IPS-18c (cell line): ENCODE results near the gene SLC12A8.
A peak's percentile ranks its signal among the peaks of the same experiment; 100 is the strongest.

Experiments used
- H3K4me3 ChIP-seq: 2 replicates; pipeline ENCODE4 v1.7.0; 2013; ENCODE audit warnings: low read depth, mild to moderate bottlenecking, low read length, moderate library complexity; ENCODE audit not compliant: insufficient read depth
- H3K9me3 ChIP-seq: one replicate; pipeline ENCODE4 v1.6.1; 2013; ENCODE audit warnings: mild to moderate bottlenecking, low read length, moderate library complexity; ENCODE audit not compliant: control insufficient read depth, insufficient read depth

SLC12A8 gene

DNA sequence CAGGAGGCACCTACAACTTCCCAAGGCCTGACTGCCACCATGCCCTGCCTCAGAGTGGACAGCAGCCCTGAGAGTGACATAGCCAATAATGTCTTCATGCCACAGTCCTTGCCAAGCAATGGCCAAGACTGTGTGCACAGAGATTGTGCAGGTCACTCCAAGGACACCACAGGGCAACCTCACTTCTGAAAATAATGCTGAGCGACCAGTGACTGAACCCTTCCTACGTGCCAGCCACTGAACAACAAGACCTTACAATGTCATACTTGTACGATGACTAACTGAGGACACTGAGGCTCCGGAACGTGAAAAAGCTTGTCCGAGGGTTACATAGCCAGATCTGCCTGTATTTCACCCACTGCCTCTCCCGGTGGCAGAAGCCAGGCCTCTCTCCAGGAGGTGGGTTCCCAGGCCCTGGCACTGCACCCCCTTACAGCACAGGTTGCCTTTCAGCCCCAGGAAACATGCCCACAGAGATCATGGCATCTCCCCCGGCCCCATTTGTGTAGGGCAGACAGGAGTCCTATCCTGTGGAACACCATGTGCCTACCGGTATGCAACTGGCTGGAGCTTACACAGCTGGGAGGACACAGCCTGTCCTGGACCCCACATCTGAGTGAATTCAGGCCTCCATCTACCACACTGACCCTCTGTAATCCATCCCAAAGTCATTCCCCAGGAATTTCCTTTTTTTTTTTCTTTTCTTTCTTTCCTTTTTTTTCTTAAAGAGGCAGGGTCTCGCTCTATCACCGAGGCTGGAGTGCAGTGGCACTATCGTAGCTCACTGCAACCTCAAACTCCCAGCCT, 72.3 kb downstream of the SLC12A8 start:
- peaks cover 4% of the 10 kb centered on the region for H3K9me3 ChIP-seq
- no peak overlapping the region for H3K4me3 ChIP-seq

DNA sequence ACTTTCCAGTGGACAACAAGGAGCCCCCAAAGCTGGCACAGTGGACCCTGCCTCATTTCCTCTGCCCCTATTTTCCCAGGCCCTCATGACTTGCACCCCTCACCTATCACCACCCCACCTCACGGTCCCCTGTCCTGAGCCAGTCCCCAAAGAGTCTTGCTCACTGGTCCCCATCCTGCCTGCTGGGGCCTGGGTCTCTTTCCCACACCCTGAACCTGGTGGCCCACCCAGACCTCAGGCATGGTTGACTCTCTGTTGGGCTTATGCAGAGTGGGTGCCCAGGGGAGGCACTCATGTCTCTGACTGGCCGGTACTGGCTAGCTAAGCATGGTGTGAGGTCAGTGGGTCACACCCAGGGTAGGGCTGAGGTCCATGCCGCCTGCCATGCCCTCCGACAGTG, 73.2 kb downstream of the SLC12A8 start:
- Histone ChIP-seq H3K9me3 (peaks cover 4% of the 10 kb centered on the region), H3K4me3 (no peak overlapping the region)

GRCh38 chr3:125137358-125138033, 75.1 kb downstream of the SLC12A8 start:
- no peak overlapping the region for H3K4me3 ChIP-seq

GRCh38 chr3:125136966-125137357, 75.6 kb downstream of the SLC12A8 start:
- peaks cover 4% of the 10 kb centered on the region for H3K9me3 ChIP-seq
- no peak overlapping the region for H3K4me3 ChIP-seq

More at GRCh38 chr3:125137358-125138033, 75.1 kb downstream of the SLC12A8 start:
- H3K9me3 ChIP-seq: peaks cover 4% of the 10 kb centered on the region

DNA sequence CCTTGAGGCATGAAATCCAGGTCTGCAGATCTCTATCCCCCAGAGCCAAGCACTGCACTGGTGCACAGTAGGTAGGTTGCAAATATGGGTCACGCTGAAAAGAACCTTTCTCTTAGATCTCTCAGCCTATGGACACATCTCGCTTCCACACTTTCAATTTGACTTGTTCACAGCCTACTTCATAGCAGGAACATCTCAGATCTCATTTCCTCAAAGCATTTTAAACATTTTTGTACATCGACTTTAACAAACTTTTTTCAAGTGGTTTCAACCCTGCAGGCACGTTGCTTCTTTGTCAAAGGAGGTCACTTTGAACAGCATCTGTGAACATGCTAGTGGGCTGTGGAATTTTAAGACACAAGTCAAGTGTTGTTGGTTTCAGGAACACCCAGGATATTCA, 76.0 kb downstream of the SLC12A8 start:
- peaks cover 4% of the 10 kb centered on the region for H3K9me3 ChIP-seq
- H3K4me3 ChIP-seq: no peak overlapping the region

GRCh38 chr3:125134952-125135351, 77.6 kb downstream of the SLC12A8 start:
- no peak overlapping the region for H3K4me3 ChIP-seq
- peaks cover 2% of the 10 kb centered on the region for H3K9me3 ChIP-seq

GRCh38 chr3:125132815-125133214, 79.7 kb downstream of the SLC12A8 start:
- Histone ChIP-seq H3K4me3 (no peak overlapping the region), H3K9me3 (no peaks in the 10 kb centered on the region)

- H3K4me3 ChIP-seq: no peak overlapping the region
- no peaks in the 10 kb centered on the region for H3K9me3 ChIP-seq
Observed at GRCh38 chr3:125129512-125129997, 83.0 kb downstream of the SLC12A8 start.

- H3K9me3 ChIP-seq: no peaks in the 10 kb centered on the region
- H3K4me3 ChIP-seq: no peak overlapping the region
Observed at GRCh38 chr3:125128861-125129501, 83.6 kb downstream of the SLC12A8 start.

- Histone ChIP-seq H3K4me3 (no peak overlapping the region), H3K9me3 (no peaks in the 10 kb centered on the region)
Observed at GRCh38 chr3:125126323-125126722, 86.2 kb downstream of the SLC12A8 start.

GRCh38 chr3:125125821-125126245, 86.7 kb downstream of the SLC12A8 start:
- Histone ChIP-seq H3K4me3 (no peak overlapping the region), H3K9me3 (no peaks in the 10 kb centered on the region)

DNA sequence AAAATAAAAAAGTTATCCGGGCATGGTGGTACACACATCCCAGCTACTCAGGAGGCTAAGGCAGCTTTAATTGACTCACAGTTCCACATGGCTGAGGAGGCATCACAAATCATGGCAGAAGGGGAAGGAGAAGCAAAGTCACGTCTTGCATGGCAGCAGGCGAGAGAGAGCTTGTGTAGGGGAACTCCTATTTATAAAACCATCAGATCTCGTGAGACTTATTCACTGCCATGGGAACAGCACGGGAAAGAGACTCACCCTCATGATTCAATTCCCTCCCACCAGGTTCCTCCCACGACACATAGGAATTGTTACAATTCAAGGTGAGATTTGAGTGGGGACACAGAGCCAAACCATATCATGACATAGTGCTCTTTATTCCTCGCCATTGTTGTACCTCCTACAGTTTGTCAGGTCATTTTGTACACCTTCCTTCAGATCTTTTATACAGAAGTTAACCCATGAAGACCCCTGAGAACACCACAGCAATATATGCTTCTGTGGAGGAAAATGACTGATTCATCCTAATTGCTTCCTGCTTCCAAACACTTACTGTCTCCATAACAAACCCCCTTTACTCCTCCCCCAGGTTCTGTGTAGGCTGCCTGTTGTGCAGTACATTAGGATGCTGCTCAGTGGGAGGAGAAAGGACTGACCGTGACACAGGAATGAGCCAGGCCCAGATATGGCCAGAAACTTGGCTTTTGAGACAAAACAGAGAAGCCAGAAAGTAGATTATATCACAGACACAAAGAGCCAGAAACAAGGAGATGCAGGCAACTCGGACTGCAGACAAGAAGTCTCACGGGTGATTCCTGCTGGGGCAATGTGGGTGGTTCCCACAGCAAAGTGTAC, 88.9 kb downstream of the SLC12A8 start:
- H3K9me3 ChIP-seq: no peaks in the 10 kb centered on the region

GRCh38 chr3:125121246-125122010, 91.1 kb downstream of the SLC12A8 start:
- no peak overlapping the region for H3K4me3 ChIP-seq
- H3K9me3 ChIP-seq: no peaks in the 10 kb centered on the region

More for the DNA sequence above, 88.9 kb downstream of the SLC12A8 start:
- no peak overlapping the region for H3K4me3 ChIP-seq

GRCh38 chr3:125120379-125121122, 92.0 kb downstream of the SLC12A8 start:
- Histone ChIP-seq H3K9me3 (no peaks in the 10 kb centered on the region), H3K4me3 (peak overlapping the region; percentile 50)

GRCh38 chr3:125119752-125120378, 92.7 kb downstream of the SLC12A8 start:
- peak overlapping the region; percentile 50 for H3K4me3 ChIP-seq

More at GRCh38 chr3:125119752-125120378, 92.7 kb downstream of the SLC12A8 start:
- H3K9me3 ChIP-seq: no peaks in the 10 kb centered on the region
